ENCODE results near the gene CNOT1.

The CNOT1 gene

DNA sequence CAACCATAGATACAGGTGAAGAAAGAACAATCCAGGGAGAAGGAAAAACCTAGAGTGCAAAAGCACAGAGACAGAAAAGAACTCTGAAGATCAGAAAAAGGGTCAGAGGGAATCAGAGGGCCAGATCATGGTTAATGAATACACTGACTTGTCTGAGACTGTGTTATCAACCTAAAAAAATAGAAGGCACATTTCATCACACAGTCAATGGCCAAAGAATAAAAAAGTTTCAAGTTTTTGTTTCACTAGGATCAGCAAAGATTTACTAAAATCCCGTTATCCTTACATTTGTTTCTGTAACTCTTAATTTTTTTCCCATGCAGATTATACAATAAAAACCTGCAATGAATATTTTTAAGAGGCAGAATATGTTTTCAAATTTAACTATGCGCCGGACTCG is 38.5 kb downstream of the CNOT1 start:
- DNase-seq (ENCODE audit: insufficient read length, low spot score) (no peak), FAIRE-seq (no peak)
- TF ChIP-seq CTCF (IDR thresholded peaks at IDR 0.05; ENCODE audit: insufficient read depth, missing control alignments): no peak

- no peak for TF ChIP-seq CTCF (IDR thresholded peaks at IDR 0.05; ENCODE audit: insufficient read depth, missing control alignments)
- FAIRE-seq: no peak
- DNase-seq (ENCODE audit: insufficient read length, low spot score): no peak
Observed at GRCh38 chr16:58589326-58589905, 40.2 kb downstream of the CNOT1 start.

DNA sequence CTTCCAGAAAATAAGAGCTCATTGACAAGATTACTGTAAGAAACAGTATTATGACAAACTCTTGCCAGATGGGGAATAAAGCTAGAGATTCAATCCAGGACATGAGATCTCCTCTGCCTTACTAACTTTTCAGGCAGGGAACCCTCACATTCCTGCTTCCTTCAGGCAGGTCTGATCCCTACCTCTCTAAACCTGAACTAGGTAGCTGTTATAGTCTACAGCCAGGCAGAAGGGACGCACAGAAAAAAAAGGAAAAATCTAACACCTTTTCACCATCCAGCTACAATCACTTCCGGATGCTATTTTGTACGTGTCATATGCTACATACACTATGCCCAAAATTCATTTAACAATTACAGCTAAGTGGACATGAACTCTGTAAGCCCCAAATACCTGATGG is 41.2 kb downstream of the CNOT1 start:
- no peak for TF ChIP-seq CTCF (IDR thresholded peaks at IDR 0.05; ENCODE audit: insufficient read depth, missing control alignments)
- no peak for FAIRE-seq
- DNase-seq (ENCODE audit: insufficient read length, low spot score): no peak

DNA sequence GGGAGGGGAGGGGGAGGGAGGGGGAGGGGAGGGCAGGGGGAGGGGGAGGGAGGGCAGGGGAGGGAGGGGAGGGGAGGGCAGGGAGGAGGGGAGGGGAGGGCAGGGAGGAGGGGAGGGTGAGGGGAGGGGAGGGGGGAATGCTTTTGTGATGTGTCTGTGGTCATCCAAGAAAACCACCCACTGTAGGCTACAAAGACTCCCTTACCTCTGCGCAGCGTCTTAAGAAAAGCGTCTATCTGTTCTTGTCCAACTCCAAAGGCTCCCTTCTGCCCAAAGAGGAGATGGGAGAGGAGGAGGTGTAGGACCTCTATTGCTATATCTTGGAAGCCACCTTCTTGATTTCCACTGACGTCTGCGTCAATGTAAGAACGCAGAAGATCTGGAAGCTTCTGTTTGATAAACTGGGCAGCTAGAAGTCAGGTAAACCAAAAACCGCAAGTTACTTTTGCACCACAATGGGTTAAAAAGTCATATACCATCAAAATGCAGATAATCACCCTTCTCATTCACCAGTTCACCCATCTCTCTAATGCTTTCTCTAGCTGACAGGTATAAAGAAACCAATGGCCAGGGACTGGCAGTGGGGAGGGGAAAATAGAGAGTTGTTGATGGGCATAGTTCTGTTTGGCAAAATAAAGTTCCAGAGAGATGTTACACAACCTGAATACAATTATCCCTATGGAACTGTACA is 43.1 kb downstream of the CNOT1 start:
- FAIRE-seq: no peak
- TF ChIP-seq CTCF (IDR thresholded peaks at IDR 0.05; ENCODE audit: insufficient read depth, missing control alignments): no peak

GRCh38 chr16:58584831-58585505 is 44.7 kb downstream of the CNOT1 start:
- TF ChIP-seq CTCF (IDR thresholded peaks at IDR 0.05; ENCODE audit: insufficient read depth, missing control alignments): no peak
- no peak for FAIRE-seq
- no peak for DNase-seq (ENCODE audit: insufficient read length, low spot score)

More for the DNA sequence above, 43.1 kb downstream of the CNOT1 start:
- DNase-seq (ENCODE audit: insufficient read length, low spot score): no peak

- FAIRE-seq (no peak), DNase-seq (ENCODE audit: insufficient read length, low spot score) (no peak)
- no peak for TF ChIP-seq CTCF (IDR thresholded peaks at IDR 0.05; ENCODE audit: insufficient read depth, missing control alignments)
Observed at GRCh38 chr16:58582971-58583765, 46.5 kb downstream of the CNOT1 start.
